ENCODE measurements around the gene CALML6. TPM values are rescaled to one million over a fixed set of nuclear protein-coding genes. Genes with fewer than 3 reads are reported as not detected.

The CALML6 gene
- total and polyA plus RNA-seq, 2 of the 8 experiments (the other 6 are each of a cell fraction or from before 2014, with no cell fraction given) = 0.54 to 1.3 TPM

DNA sequence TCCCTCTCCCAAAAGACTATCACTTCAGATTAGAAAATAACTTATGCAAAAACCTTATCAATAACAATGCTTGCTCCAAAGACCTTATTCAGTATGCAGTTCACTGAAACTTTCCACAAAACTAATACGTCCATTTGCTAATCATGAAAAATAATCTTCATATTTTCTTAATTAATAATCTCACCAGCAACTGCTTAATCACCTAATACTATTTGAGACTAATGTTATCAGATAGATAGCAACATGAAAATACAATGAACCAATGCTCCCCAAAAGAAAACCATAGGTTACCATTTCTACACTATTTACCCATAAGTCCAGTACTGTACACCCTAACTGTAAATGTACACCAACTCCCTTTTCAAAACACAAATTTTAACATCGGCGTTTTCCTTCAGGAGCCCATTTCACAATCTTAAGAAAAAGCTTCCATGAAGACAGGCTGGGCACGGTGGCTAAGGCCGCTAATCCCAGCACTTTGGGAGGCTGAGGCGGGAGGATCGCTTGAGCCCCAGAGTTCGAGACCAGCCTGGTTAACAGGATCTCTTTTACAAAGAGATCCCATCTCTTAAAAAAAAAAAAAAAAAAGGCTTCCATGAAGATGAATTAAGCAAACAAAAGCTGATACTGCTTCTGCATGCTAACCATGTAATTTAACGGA is 25.8 kb upstream of the CALML6 start:
- H3K4ac ChIP-seq (replicated peaks; ENCODE audit: insufficient read length, low read depth, low read length) = no peak overlapping the region
- no peak overlapping the region for H4K91ac ChIP-seq (replicated peaks; ENCODE audit: insufficient read length, low read length)
- H2BK120ac ChIP-seq (replicated peaks; ENCODE audit: low read depth, low read length) = no peak overlapping the region
- H2BK15ac ChIP-seq (ENCODE audit: low read length) = no peak overlapping the region
- 44% methylated on average over 9 of the region's 9 CpGs; no CpG with 5 or more reads in 1 of the 2 experiments for WGBS, 2 experiments (ENCODE audit: extremely low coverage in 1 of 2, insufficient coverage in 1 of 2, insufficient read length in 1 of 2, insufficient replicate concordance in 2 of 2, low coverage in 1 of 2, low lambda C conversion rate in 2 of 2, missing lambda C conversion rate in 1 of 2)
- no peak overlapping the region for H2AFZ ChIP-seq (ENCODE audit: low read length)
- H3K36me3 ChIP-seq (ENCODE audit: control insufficient read depth in 2 of 4, insufficient read depth in 4 of 4, low read length in 3 of 4) = no peaks in the 10 kb centered on the region
- no peak overlapping the region for H3K56ac ChIP-seq (replicated peaks; ENCODE audit: insufficient read length, low read depth, low read length)
- ChIA-PET POLR2A (ENCODE audit: partially characterized antibody) (interaction anchor here (0.8 to 4.9 kb wide), 9 partner anchors 9 to 110 kb away, joined by 3 to 32 read pairs (median 15); partner anchors contain the start of gene NADK), CTCF (ENCODE audit: partially characterized antibody) (interaction anchor here (0.6 to 1.6 kb wide), 2 partner anchors 157 to 1835 kb away, joined by 3 to 4 read pairs; no protein-coding TSS in a partner anchor)
- H2BK12ac ChIP-seq (ENCODE audit: low read depth, low read length) = no peak overlapping the region
- peaks cover 9% of the 10 kb centered on the region in 2 experiments for H4K20me1 ChIP-seq (replicated peaks in 1 of 2; ENCODE audit: control insufficient read depth in 1 of 2, insufficient read depth in 2 of 2, low read length in 2 of 2)
- H3K27ac ChIP-seq (ENCODE audit: low read depth, low read length) = no peak overlapping the region
- no peak for TF ChIP-seq BRCA1 (IDR thresholded peaks at IDR 0.05; ENCODE audit: low read depth, low read length)
- TF ChIP-seq CHD1 (IDR thresholded peaks at IDR 0.05; ENCODE audit: low read depth, low read length) = no peak
- TF ChIP-seq JUN (IDR thresholded peaks at IDR 0.05; ENCODE audit: low read depth, low read length) = no peak
- peak overlapping the region; percentile 76 to 98 (median 89) for H3K4me3 ChIP-seq (ENCODE audit: extremely low read depth in 1 of 4, insufficient read depth in 2 of 4, low read depth in 3 of 4, low read length in 4 of 4)
- no peaks in the 10 kb centered on the region for H3K9me3 ChIP-seq (ENCODE audit: insufficient read depth in 2 of 2, low read depth in 1 of 2, low read length in 1 of 2)
- FAIRE-seq (no peak), DNase-seq (ENCODE audit: low read depth in 1 of 2, low spot score in 2 of 2) (no peak)
- H3K4me2 ChIP-seq (ENCODE audit: insufficient read depth in 1 of 2, low read depth in 2 of 2, low read length in 2 of 2) = peak overlapping the region; percentile 65 to 73
- H2AK5ac ChIP-seq (ENCODE audit: low read depth, low read length) = no peak overlapping the region
- H3K18ac ChIP-seq (ENCODE audit: extremely low read depth, low read length) = no peak overlapping the region
- peaks cover 44 to 59% of the 10 kb centered on the region in 2 experiments for H3K79me2 ChIP-seq (ENCODE audit: control insufficient read depth in 1 of 2, insufficient read depth in 2 of 2, low read length in 2 of 2)
- H2BK20ac ChIP-seq (ENCODE audit: low read length) = no peak overlapping the region
- H3K9ac ChIP-seq (replicated peaks in 1 of 4; ENCODE audit: extremely low read depth in 1 of 4, low read depth in 3 of 4, low read length in 3 of 4) = peak overlapping the region; percentile 70 to 94 (median 88); a peak in 4 of 7 replicates
- no peak overlapping the region for H2BK5ac ChIP-seq (ENCODE audit: low read depth, low read length)
- peaks cover 0 to 12% (median 8%) of the 10 kb centered on the region in 4 experiments; a peak in 6 of 7 replicates for H3K4me1 ChIP-seq (replicated peaks in 1 of 4; ENCODE audit: control insufficient read depth in 3 of 4, insufficient read depth in 4 of 4, low read length in 3 of 4)
- no peak overlapping the region for H4K8ac ChIP-seq (ENCODE audit: extremely low read depth, insufficient read depth, low read length)
- no peak overlapping the region for H3K23ac ChIP-seq (ENCODE audit: insufficient read length)
- no peaks in the 10 kb centered on the region; the same call in 1 of the 2 replicates for H3K79me1 ChIP-seq (ENCODE audit: low read depth, low read length)
- no peak overlapping the region for H3K14ac ChIP-seq (ENCODE audit: insufficient read length)
- no peaks in the 10 kb centered on the region; a peak in 3 of 7 replicates for H3K27me3 ChIP-seq (replicated peaks in 1 of 4; ENCODE audit: control insufficient read depth in 3 of 4, extremely low read depth in 1 of 4, insufficient read depth in 3 of 4, low read length in 3 of 4)
- no peak overlapping the region for H4K5ac ChIP-seq (ENCODE audit: insufficient read length, low read depth, low read length)
- H3K23me2 ChIP-seq (ENCODE audit: low read depth, low read length) = peaks cover 7% of the 10 kb centered on the region; the same call in 1 of the 2 replicates
